ENCODE data around the gene BUD31. TPM values are rescaled to one million over a fixed set of nuclear protein-coding genes. Genes with fewer than 3 reads are reported as not detected.

The BUD31 gene
- total RNA-seq, 1 donor from 2014 or later = 35.9 TPM

Other genes with a start within 250 kb of the BUD31 start
- gene KPNA7, start 200.9 kb upstream of the BUD31 start, total RNA-seq = not detected
- gene MYH16, start 136.1 kb upstream of the BUD31 start, total RNA-seq = not detected
- gene ARPC1A, start 83.1 kb upstream of the BUD31 start, total RNA-seq = 60.1 TPM
- 52.4 TPM for gene ARPC1B, start 34.2 kb upstream of the BUD31 start, total RNA-seq
- gene PDAP1, start 372 bp upstream of the BUD31 start, total RNA-seq = 49.6 TPM
- 6.8 TPM for gene PTCD1, start 29.8 kb downstream of the BUD31 start, total RNA-seq
- 26.3 TPM for gene CPSF4, start 30.0 kb downstream of the BUD31 start, total RNA-seq
- gene ATP5MF, start 57.2 kb downstream of the BUD31 start, total RNA-seq = 769 TPM
- 15.7 TPM for gene ZNF789, start 63.9 kb downstream of the BUD31 start, total RNA-seq
- gene ZNF394, start 91.3 kb downstream of the BUD31 start, total RNA-seq = 31.0 TPM
- 11.9 TPM for gene ZKSCAN5, start 95.7 kb downstream of the BUD31 start, total RNA-seq
- 7.3 TPM for gene FAM200A, start 143.1 kb downstream of the BUD31 start, total RNA-seq
- 106 TPM for gene ZNF655, start 149.7 kb downstream of the BUD31 start, total RNA-seq
- not detected for gene TMEM225B, start 189.3 kb downstream of the BUD31 start, total RNA-seq
- gene ZSCAN25, start 208.0 kb downstream of the BUD31 start, total RNA-seq = 14.3 TPM

Measured in tongue (tissue), 1 donor.